Uterus (tissue), 4 donors: ENCODE data around the gene RIOK2. TPM values are rescaled to one million over a fixed set of nuclear protein-coding genes. Genes with fewer than 3 reads are reported as not detected.

Experiments
- DNase-seq, 2 donors: peaks; one replicate each; pipeline ENCODE4 v3.0.0-alpha.2; 2019 to 2020
- H3K27ac ChIP-seq, 2 donors: fragments of 200-600 bp; sonication (generic); 1 replicate in 1 of 2; 2 replicates in 1 of 2; pipeline ENCODE4 v1.5.1; 2016 to 2018
- H3K27me3 ChIP-seq, 2 donors: fragments of 200-600 bp; sonication (generic); one replicate each; pipeline ENCODE4 v1.5.1; 2018 to 2019; ENCODE audit warnings: control low read depth in 1 of 2
- H3K36me3 ChIP-seq, 2 donors: fragments of 200-600 bp; sonication (generic); one replicate each; pipeline ENCODE4 v1.5.1; 2019; ENCODE audit warnings: control low read depth in 1 of 2
- H3K4me1 ChIP-seq, 2 donors: fragments of 200-600 bp; sonication (generic); one replicate each; pipeline ENCODE4 v1.5.1; 2018 to 2019; ENCODE audit warnings: control low read depth in 1 of 2
- H3K4me3 ChIP-seq, 2 donors: fragments of 200-600 bp; sonication (generic); 1 replicate in 1 of 2; 2 replicates in 1 of 2; pipeline ENCODE4 v1.5.1; 2018 to 2019; ENCODE audit warnings: mild to moderate bottlenecking in 1 of 2
- H3K9me3 ChIP-seq, 2 donors: fragments of 200-600 bp; sonication (generic); one replicate each; pipeline ENCODE4 v1.5.1; 2019; ENCODE audit warnings: control low read depth in 1 of 2
- POLR2A ChIP-seq, 2 donors: fragments of 450-650 bp; IDR thresholded peaks; one replicate each; pipeline ENCODE4 v1.6.1; 2016; ENCODE audit warnings: antibody characterized with exemption in 2 of 2, mild to moderate bottlenecking in 1 of 2, moderate library complexity in 1 of 2
- intact Hi-C: fragments of 100-400 bp; cut with DNase I; formaldehyde crosslinking; loops from one replicate; pipeline ENCODE4 v1.15.1; 2023; ENCODE audit warnings: low total_unique reads
- total RNA-seq, 4 donors: library from RNA; depleted of rRNA in 3 of 4; stranded (reverse); fragments of >200 nt in 3 of 4; gene quantifications; one replicate each; pipeline versions ENCODE4 v1.1.0 to v1.2.4, GENCODE V29; 2014 to 2023
- TF ChIP-seq, protein P1 (sequence below), 4 experiments: fragments of 200-600 bp in 2 of 4; fragments of 450-650 bp in 2 of 4; sonication (generic) in 2 of 4; IDR thresholded peaks; one replicate each; pipeline ENCODE4 v1.5.1; 2016 to 2019; ENCODE audit warnings: antibody characterized with exemption in 4 of 4, mild to moderate bottlenecking in 2 of 4, moderate library complexity in 1 of 4
- donor health status: DM: yes; HTN: yes; CAD: no.

Gene RIOK2
- total RNA-seq, 4 donors from 2014 or later = 7.7 to 51.9 (median 16.9) TPM

DNA sequence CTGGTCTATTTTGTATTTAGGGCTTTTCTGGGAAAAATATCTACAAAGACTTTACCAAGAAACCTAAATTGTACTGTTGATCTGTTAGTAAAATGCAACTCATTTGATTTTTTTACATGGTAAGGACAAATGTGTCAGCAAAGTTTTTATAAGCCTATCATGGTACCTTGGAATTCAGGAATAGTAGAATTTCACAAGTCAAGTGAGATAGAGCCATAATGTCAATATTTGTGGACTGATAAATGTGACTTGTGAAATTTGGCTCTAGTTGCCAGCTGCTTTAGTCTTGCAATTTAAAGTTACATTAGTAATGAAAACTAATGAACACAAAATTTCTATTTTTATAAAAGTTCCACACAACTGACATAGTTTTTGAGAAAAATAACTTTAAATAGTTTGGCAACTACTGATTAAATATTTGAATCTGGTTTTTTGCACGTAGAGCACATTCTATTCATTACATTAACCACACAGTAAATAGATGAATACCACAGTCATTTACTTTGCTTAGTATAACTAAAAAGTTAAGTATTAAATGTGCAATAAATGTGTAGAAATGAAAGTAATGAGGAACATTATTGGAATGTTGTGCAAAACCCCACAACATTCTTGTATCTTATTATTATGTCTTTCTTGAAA is 41.2 kb upstream of the RIOK2 start:
- TF ChIP-seq, protein P1, sequence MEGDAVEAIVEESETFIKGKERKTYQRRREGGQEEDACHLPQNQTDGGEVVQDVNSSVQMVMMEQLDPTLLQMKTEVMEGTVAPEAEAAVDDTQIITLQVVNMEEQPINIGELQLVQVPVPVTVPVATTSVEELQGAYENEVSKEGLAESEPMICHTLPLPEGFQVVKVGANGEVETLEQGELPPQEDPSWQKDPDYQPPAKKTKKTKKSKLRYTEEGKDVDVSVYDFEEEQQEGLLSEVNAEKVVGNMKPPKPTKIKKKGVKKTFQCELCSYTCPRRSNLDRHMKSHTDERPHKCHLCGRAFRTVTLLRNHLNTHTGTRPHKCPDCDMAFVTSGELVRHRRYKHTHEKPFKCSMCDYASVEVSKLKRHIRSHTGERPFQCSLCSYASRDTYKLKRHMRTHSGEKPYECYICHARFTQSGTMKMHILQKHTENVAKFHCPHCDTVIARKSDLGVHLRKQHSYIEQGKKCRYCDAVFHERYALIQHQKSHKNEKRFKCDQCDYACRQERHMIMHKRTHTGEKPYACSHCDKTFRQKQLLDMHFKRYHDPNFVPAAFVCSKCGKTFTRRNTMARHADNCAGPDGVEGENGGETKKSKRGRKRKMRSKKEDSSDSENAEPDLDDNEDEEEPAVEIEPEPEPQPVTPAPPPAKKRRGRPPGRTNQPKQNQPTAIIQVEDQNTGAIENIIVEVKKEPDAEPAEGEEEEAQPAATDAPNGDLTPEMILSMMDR (IDR thresholded peaks at IDR 0.05) = no peak
- no peak for TF ChIP-seq POLR2A (IDR thresholded peaks at IDR 0.05)
- H3K4me1 ChIP-seq = no peaks in the 10 kb centered on the region
- intact Hi-C loops = no loop called here
- no peaks in the 10 kb centered on the region for H3K9me3 ChIP-seq
- H3K27ac ChIP-seq = no peak overlapping the region
- H3K36me3 ChIP-seq = no peaks in the 10 kb centered on the region
- no peak for DNase-seq
- H3K4me3 ChIP-seq = no peak overlapping the region
- no peaks in the 10 kb centered on the region for H3K27me3 ChIP-seq

- no peaks in the 10 kb centered on the region for H3K9me3 ChIP-seq
- DNase-seq = no peak
- intact Hi-C loops = no loop called here
- H3K4me1 ChIP-seq = no peaks in the 10 kb centered on the region
- H3K27me3 ChIP-seq = no peaks in the 10 kb centered on the region
- no peaks in the 10 kb centered on the region for H3K36me3 ChIP-seq
- TF ChIP-seq, protein P1 (IDR thresholded peaks at IDR 0.05) = no peak
- no peak for TF ChIP-seq POLR2A (IDR thresholded peaks at IDR 0.05)
- no peak overlapping the region for H3K4me3 ChIP-seq
- H3K27ac ChIP-seq = no peak overlapping the region
These were observed 40.5 kb upstream of the RIOK2 start for GRCh38 chr5:97223596-97223995.

GRCh38 chr5:97209343-97209742 is 26.3 kb upstream of the RIOK2 start:
- Histone ChIP-seq H3K27ac (no peak overlapping the region), H3K9me3 (peaks cover 0 to 3% of the 10 kb centered on the region in 2 donors), H3K27me3 (no peaks in the 10 kb centered on the region), H3K36me3 (no peaks in the 10 kb centered on the region), H3K4me3 (no peak overlapping the region), H3K4me1 (no peaks in the 10 kb centered on the region)
- intact Hi-C loops = no loop called here
- no peak for DNase-seq
- TF ChIP-seq, protein P1 (IDR thresholded peaks at IDR 0.05) = no peak
- TF ChIP-seq POLR2A (IDR thresholded peaks at IDR 0.05) = no peak

GRCh38 chr5:97208714-97209113 is 25.7 kb upstream of the RIOK2 start:
- Histone ChIP-seq H3K27me3 (no peaks in the 10 kb centered on the region), H3K36me3 (no peaks in the 10 kb centered on the region), H3K27ac (no peak overlapping the region), H3K9me3 (no peaks in the 10 kb centered on the region), H3K4me1 (no peaks in the 10 kb centered on the region), H3K4me3 (no peak overlapping the region)
- intact Hi-C loops = no loop called here
- TF ChIP-seq POLR2A (IDR thresholded peaks at IDR 0.05) = no peak
- TF ChIP-seq, protein P1 (IDR thresholded peaks at IDR 0.05) = no peak
- DNase-seq = no peak

GRCh38 chr5:97208184-97208713 is 25.2 kb upstream of the RIOK2 start:
- Histone ChIP-seq H3K36me3 (no peaks in the 10 kb centered on the region), H3K27me3 (no peaks in the 10 kb centered on the region), H3K4me3 (no peak overlapping the region), H3K4me1 (no peaks in the 10 kb centered on the region), H3K9me3 (no peaks in the 10 kb centered on the region), H3K27ac (no peak overlapping the region)
- TF ChIP-seq, protein P1 (IDR thresholded peaks at IDR 0.05) = no peak
- no peak for TF ChIP-seq POLR2A (IDR thresholded peaks at IDR 0.05)
- intact Hi-C loops = no loop called here
- DNase-seq = no peak
